ENCODE data around the gene ARID5B. TPM values are rescaled to one million over a fixed set of nuclear protein-coding genes. Genes with fewer than 3 reads are reported as not detected.

ARID5B gene
- total and polyA plus RNA-seq, 2 donors (not counting 3 experiments of a cell fraction or from before 2014, with no cell fraction given), result 5.6 to 8.9 TPM

DNA sequence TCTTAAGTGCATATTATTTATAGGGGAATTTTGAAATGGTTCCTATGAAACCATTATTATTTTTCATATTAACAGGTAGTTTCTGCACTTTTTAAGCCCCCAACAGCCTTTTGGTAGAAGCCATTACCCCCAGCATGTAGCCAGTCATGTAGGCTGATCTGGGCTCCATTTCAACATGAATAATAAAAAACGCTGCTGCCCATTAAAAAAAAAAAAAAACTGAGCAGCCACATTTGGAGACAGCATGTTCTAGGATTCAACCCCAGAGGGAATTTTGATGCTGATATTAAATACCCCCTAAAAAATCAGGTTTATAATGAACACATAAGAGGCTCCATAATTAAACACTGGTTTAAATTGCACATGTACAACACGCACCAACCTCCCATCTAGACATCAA is 185.8 kb downstream of the ARID5B start:
- H4K20me1 ChIP-seq (replicated peaks; ENCODE audit: control insufficient read depth, extremely low read depth, insufficient read depth, low read length), result no peaks in the 10 kb centered on the region
- dilution Hi-C loops (cut with MboI; ENCODE audit: extremely low pct_ligation_motif_present, low sequenced_read_pairs), result no loop called here
- no peaks in the 10 kb centered on the region for H3K9me1 ChIP-seq (replicated peaks; ENCODE audit: control insufficient read depth, extremely low read depth, insufficient read depth, low read length)
- no peaks in the 10 kb centered on the region for H3K27me3 ChIP-seq (ENCODE audit: control insufficient read depth in 2 of 2, insufficient read depth in 2 of 2, low read length in 2 of 2)
- no peaks in the 10 kb centered on the region for H3K9me3 ChIP-seq (replicated peaks; ENCODE audit: control insufficient read depth, insufficient read depth, low read length)
- no peak for FAIRE-seq
- BruUV-seq (replicated peaks), result no TSS peak
- no peak overlapping the region for H3K4me3 ChIP-seq (replicated peaks in 1 of 3; ENCODE audit: insufficient read depth in 1 of 3, low read depth in 1 of 3, low read length in 3 of 3)
- no peak for TF ChIP-seq POLR2A (IDR thresholded peaks at IDR 0.05; ENCODE audit: low read depth, low read length)
- no peak for TF ChIP-seq MAX (IDR thresholded peaks at IDR 0.05; ENCODE audit: insufficient read depth, insufficient read length)
- no peak overlapping the region for H3K27ac ChIP-seq (ENCODE audit: insufficient read depth, low read depth, low read length)
- H3K4me2 ChIP-seq (ENCODE audit: insufficient read depth, low read length), result no peak overlapping the region
- H3K9ac ChIP-seq (replicated peaks; ENCODE audit: extremely low read depth, insufficient read depth, low read length), result no peak overlapping the region
- H2AFZ ChIP-seq (ENCODE audit: low read depth, low read length), result no peak overlapping the region
- peaks cover 0 to 16% of the 10 kb centered on the region in 2 experiments for H3K36me3 ChIP-seq (ENCODE audit: control insufficient read depth in 2 of 2, extremely low read depth in 1 of 2, insufficient read depth in 2 of 2, low read length in 2 of 2)
- intact Hi-C loops (cut with micrococcal nuclease), result no loop called here
- H3K4me1 ChIP-seq (ENCODE audit: control insufficient read depth, extremely low read depth, insufficient read depth, low read length), result peaks cover 25% of the 10 kb centered on the region
- CTCF ChIA-PET, result interaction anchor here (1.2 to 1.3 kb wide), 2 partner anchors 37 to 158 kb away, joined by 3 read pairs; no protein-coding TSS in a partner anchor
- H3K79me2 ChIP-seq (ENCODE audit: control insufficient read depth, insufficient read depth, low read length), result no peaks in the 10 kb centered on the region
- POLR2A ChIA-PET, result no interaction called here
- no peak for DNase-seq (ENCODE audit: low read depth, low spot score)

GRCh38 chr10:62088786-62089185 is 187.3 kb downstream of the ARID5B start:
- H3K4me1 ChIP-seq (ENCODE audit: control insufficient read depth, extremely low read depth, insufficient read depth, low read length), result peaks cover 12% of the 10 kb centered on the region
- no peaks in the 10 kb centered on the region for H3K27me3 ChIP-seq (ENCODE audit: control insufficient read depth in 2 of 2, insufficient read depth in 2 of 2, low read length in 2 of 2)
- no peak overlapping the region for H3K4me3 ChIP-seq (replicated peaks in 1 of 3; ENCODE audit: insufficient read depth in 1 of 3, low read depth in 1 of 3, low read length in 3 of 3)
- H3K9me1 ChIP-seq (replicated peaks; ENCODE audit: control insufficient read depth, extremely low read depth, insufficient read depth, low read length), result no peaks in the 10 kb centered on the region
- no peaks in the 10 kb centered on the region for H3K79me2 ChIP-seq (ENCODE audit: control insufficient read depth, insufficient read depth, low read length)
- TF ChIP-seq JUN (IDR thresholded peaks at IDR 0.05; ENCODE audit: borderline replicate concordance, insufficient read depth, insufficient read length, low read depth) (no peak), FOS (IDR thresholded peaks at IDR 0.05; ENCODE audit: borderline replicate concordance, insufficient read depth, low read length) (no peak), MAX (IDR thresholded peaks at IDR 0.05; ENCODE audit: insufficient read depth, insufficient read length) (no peak), GATA2 (IDR thresholded peaks at IDR 0.05; ENCODE audit: insufficient read depth, insufficient read length, low read depth, low read length) (no peak), EZH2 (IDR thresholded peaks at IDR 0.05; ENCODE audit: borderline replicate concordance, low read depth, low read length, severe bottlenecking) (no peak), CTCF (IDR thresholded peaks at IDR 0.05; ENCODE audit: extremely low read depth in 1 of 2, insufficient read depth in 1 of 2, low read depth in 1 of 2, low read length in 2 of 2) (no peak), POLR2A (IDR thresholded peaks at IDR 0.05; ENCODE audit: low read depth, low read length) (no peak), POLR2AphosphoS5 (IDR thresholded peaks at IDR 0.05; ENCODE audit: insufficient read depth, low read depth, low read length) (no peak), MYC (IDR thresholded peaks at IDR 0.05; ENCODE audit: low read depth, low read length) (no peak)
- BruUV-seq (replicated peaks), result no TSS peak
- dilution Hi-C loops (cut with MboI; ENCODE audit: extremely low pct_ligation_motif_present, low sequenced_read_pairs), result no loop called here
- no peak overlapping the region for H3K27ac ChIP-seq (ENCODE audit: insufficient read depth, low read depth, low read length)
- POLR2A ChIA-PET, result no interaction called here
- FAIRE-seq (no peak), DNase-seq (ENCODE audit: low read depth, low spot score) (no peak)
- H3K9me3 ChIP-seq (replicated peaks; ENCODE audit: control insufficient read depth, insufficient read depth, low read length), result no peaks in the 10 kb centered on the region
- H3K36me3 ChIP-seq (ENCODE audit: control insufficient read depth in 2 of 2, extremely low read depth in 1 of 2, insufficient read depth in 2 of 2, low read length in 2 of 2), result peaks cover 0 to 21% of the 10 kb centered on the region in 2 experiments
- no peak overlapping the region for H2AFZ ChIP-seq (ENCODE audit: low read depth, low read length)
- CTCF ChIA-PET, result interaction anchor here (1.2 to 1.3 kb wide), 2 partner anchors 29 to 156 kb away, joined by 3 read pairs; no protein-coding TSS in a partner anchor
- no peak overlapping the region for H3K9ac ChIP-seq (replicated peaks; ENCODE audit: extremely low read depth, insufficient read depth, low read length)
- H4K20me1 ChIP-seq (replicated peaks; ENCODE audit: control insufficient read depth, extremely low read depth, insufficient read depth, low read length), result no peaks in the 10 kb centered on the region
- no peak overlapping the region for H3K4me2 ChIP-seq (ENCODE audit: insufficient read depth, low read length)
- intact Hi-C loops (cut with micrococcal nuclease), result no loop called here

Measured in endothelial cell of umbilical vein (primary cell).